ENCODE data around the gene CACNA1A. TPM values are rescaled to one million over a fixed set of nuclear protein-coding genes. Genes with fewer than 3 reads are reported as not detected.

Gene CACNA1A
- total and polyA plus RNA-seq, 2 of the 13 experiments (the other 11 are each of a cell fraction or from before 2014, with no cell fraction given) = not detected

DNA sequence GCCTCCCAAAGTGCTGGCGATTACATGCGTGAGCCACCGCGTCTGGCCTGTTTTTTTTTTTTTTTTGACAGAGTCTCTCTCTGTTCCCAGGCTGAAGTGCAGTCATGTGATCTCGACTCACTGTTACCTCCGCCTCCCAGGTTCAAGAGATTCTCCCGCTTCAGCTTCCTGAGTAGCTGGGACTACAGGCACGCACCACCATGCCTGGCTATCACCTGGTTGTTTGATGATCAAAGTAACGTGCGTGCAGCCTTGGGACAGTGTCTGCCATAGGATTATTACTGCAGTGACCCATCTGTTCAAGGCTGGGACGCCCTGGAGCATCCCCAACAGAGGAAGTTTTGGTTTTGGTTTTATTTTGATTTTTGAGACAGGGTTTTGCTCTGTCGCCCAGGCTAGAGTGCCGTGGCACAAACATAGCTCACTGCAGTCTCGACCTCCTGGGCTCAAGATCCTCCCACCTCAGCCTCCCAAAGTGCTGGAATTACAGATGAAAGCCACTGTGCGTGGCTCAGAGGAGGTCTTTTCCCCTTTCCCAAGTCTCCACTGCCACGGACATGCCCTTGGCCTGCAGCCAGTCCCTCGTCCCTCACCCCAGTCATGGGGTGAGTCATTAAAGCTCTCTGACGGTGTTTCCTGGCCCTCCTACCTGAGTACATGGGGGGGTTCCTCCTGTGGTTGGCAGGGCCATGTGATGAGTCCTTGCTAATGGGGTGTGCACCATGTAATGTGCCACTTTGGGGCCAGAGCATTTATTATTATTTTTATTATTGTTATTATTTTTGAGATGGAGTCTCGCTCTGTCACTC, 290.5 kb downstream of the CACNA1A start:
- no peak; the same call in 2 of the 3 replicates for ATAC-seq
- no peaks in the 10 kb centered on the region for H4K20me1 ChIP-seq (ENCODE audit: insufficient read depth, low read length)
- no peaks in the 10 kb centered on the region for H3K9me3 ChIP-seq (ENCODE audit: low read length)
- H3K4me2 ChIP-seq (ENCODE audit: low read depth, low read length) = peak overlapping the region; percentile 55
- in situ Hi-C loops (cut with HindIII; ENCODE audit: extremely low pct_ligation_motif_present, low pct_unique_long_range_greater_than_20kb) (no loop called here), intact Hi-C loops (cut with micrococcal nuclease; ENCODE audit: unreplicated experiment) (no loop called here)
- no peak overlapping the region for H3K27ac ChIP-seq (ENCODE audit: extremely low read length, insufficient read depth, low read length)
- H3K4me1 ChIP-seq (ENCODE audit: insufficient read depth, low read length) = peaks cover 8% of the 10 kb centered on the region
- H3K79me2 ChIP-seq (ENCODE audit: insufficient read depth, low read length) = no peaks in the 10 kb centered on the region
- H3K36me3 ChIP-seq (replicated peaks in 1 of 2; ENCODE audit: control insufficient read depth in 1 of 2, insufficient read depth in 2 of 2, low read length in 2 of 2) = no peaks in the 10 kb centered on the region
- no TSS peak for BruUV-seq (replicated peaks)
- H3K4me3 ChIP-seq (replicated peaks in 1 of 3; ENCODE audit: insufficient read depth in 1 of 3, low read depth in 2 of 3, low read length in 3 of 3) = peak overlapping the region in 1 of 3 experiments; percentile 31; a peak in 1 of 6 replicates
- no peak overlapping the region for H3K9ac ChIP-seq (ENCODE audit: insufficient read depth, low read depth, low read length)
- 8% methylated on average over 18 of the region's 19 CpGs for WGBS (ENCODE audit: low lambda C conversion rate)
- ChIA-PET CTCF (ENCODE audit: low intra/inter-chr PET ratio, low total read pairs) (no interaction called here), POLR2A (interaction anchor here (0.6 kb wide), 1 partner anchor 270 kb away, joined by 3 read pairs; no protein-coding TSS in a partner anchor)
- peak; percentile 35 for DNase-seq (ENCODE audit: low spot score)
- H2AFZ ChIP-seq (ENCODE audit: low read length) = peak overlapping the region; percentile 63
- no peaks in the 10 kb centered on the region; a peak in 3 of 5 replicates for H3K27me3 ChIP-seq (ENCODE audit: control insufficient read depth in 1 of 2, insufficient read depth in 2 of 2, low read length in 2 of 2)
- FAIRE-seq = no peak
- TF ChIP-seq, protein P1, sequence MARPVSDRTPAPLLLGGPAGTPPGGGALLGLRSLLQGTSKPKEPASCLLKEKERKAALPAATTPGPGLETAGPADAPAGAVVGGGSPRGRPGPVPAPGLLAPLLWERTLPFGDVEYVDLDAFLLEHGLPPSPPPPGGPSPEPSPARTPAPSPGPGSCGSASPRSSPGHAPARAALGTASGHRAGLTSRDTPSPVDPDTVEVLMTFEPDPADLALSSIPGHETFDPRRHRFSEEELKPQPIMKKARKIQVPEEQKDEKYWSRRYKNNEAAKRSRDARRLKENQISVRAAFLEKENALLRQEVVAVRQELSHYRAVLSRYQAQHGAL (CRISPR knock-in tag; IDR thresholded peaks at IDR 0.05; ENCODE audit: not compliant biosample characterization) = no peak
- peak; percentile 20; the same call in 1 of the 2 replicates for TF ChIP-seq SAP130 (CRISPR knock-in tag; IDR thresholded peaks at IDR 0.05; ENCODE audit: low read depth)
- TF ChIP-seq ZNF761 (CRISPR knock-in tag; conservative IDR thresholded peaks at IDR 0.05) = no peak
- no peak for TF ChIP-seq ZNF121 (CRISPR knock-in tag; IDR thresholded peaks at IDR 0.05)
- no peak for TF ChIP-seq ZNF138 (CRISPR knock-in tag; IDR thresholded peaks at IDR 0.05; ENCODE audit: low read depth)
- TF ChIP-seq ZFP36L1 (CRISPR knock-in tag; IDR thresholded peaks at IDR 0.05) = no peak
- 0 out of 2 replicates have a peak, but pooled peaks have one; percentile 25 for TF ChIP-seq ZNF263 (CRISPR knock-in tag; IDR thresholded peaks at IDR 0.05)
- TF ChIP-seq ZNF33A (CRISPR knock-in tag; IDR thresholded peaks at IDR 0.05; ENCODE audit: borderline replicate concordance) = no peak
- no peak for TF ChIP-seq NFKB2 (CRISPR knock-in tag; IDR thresholded peaks at IDR 0.05; ENCODE audit: borderline replicate concordance)
- TF ChIP-seq, protein P2, sequence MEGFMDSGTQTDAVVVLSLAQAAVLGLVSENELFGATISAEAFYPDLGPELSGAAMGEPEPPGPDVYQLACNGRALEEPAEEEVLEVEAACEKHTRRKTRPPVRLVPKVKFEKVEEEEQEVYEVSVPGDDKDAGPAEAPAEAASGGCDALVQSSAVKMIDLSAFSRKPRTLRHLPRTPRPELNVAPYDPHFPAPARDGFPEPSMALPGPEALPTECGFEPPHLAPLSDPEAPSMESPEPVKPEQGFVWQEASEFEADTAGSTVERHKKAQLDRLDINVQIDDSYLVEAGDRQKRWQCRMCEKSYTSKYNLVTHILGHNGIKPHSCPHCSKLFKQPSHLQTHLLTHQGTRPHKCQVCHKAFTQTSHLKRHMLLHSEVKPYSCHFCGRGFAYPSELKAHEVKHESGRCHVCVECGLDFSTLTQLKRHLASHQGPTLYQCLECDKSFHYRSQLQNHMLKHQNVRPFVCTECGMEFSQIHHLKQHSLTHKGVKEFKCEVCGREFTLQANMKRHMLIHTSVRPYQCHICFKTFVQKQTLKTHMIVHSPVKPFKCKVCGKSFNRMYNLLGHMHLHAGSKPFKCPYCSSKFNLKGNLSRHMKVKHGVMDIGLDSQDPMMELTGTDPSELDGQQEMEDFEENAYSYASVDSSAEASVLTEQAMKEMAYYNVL (CRISPR knock-in tag; IDR thresholded peaks at IDR 0.05; ENCODE audit: borderline replicate concordance) = no peak
- TF ChIP-seq, protein P3, sequence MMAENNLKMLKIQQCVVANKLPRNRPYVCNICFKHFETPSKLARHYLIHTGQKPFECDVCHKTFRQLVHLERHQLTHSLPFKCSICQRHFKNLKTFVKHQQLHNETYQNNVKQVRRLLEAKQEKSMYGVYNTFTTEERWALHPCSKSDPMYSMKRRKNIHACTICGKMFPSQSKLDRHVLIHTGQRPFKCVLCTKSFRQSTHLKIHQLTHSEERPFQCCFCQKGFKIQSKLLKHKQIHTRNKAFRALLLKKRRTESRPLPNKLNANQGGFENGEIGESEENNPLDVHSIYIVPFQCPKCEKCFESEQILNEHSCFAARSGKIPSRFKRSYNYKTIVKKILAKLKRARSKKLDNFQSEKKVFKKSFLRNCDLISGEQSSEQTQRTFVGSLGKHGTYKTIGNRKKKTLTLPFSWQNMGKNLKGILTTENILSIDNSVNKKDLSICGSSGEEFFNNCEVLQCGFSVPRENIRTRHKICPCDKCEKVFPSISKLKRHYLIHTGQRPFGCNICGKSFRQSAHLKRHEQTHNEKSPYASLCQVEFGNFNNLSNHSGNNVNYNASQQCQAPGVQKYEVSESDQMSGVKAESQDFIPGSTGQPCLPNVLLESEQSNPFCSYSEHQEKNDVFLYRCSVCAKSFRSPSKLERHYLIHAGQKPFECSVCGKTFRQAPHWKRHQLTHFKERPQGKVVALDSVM (CRISPR knock-in tag; IDR thresholded peaks at IDR 0.05) = peak; percentile 41; the same call in 1 of the 2 replicates
- peak; percentile 28; the same call in 1 of the 2 replicates for TF ChIP-seq BHLHE40 (IDR thresholded peaks at IDR 0.05; ENCODE audit: low read length)
- no peak for TF ChIP-seq ZNF10 (CRISPR knock-in tag; IDR thresholded peaks at IDR 0.05; ENCODE audit: borderline replicate concordance, low read depth)
- no peak for TF ChIP-seq FOXJ3 (CRISPR knock-in tag; IDR thresholded peaks at IDR 0.05; ENCODE audit: borderline replicate concordance)
- peak; percentile 56; the same call in 1 of the 2 replicates for TF ChIP-seq RARA (CRISPR knock-in tag; IDR thresholded peaks at IDR 0.05)
- peak; percentile 65; the same call in 1 of the 2 replicates for TF ChIP-seq ZNF460 (CRISPR knock-in tag; IDR thresholded peaks at IDR 0.05; ENCODE audit: borderline replicate concordance)
- TF ChIP-seq STAT5B (CRISPR knock-in tag; IDR thresholded peaks at IDR 0.05) = no peak
- no peak for TF ChIP-seq ZNF331 (CRISPR knock-in tag; IDR thresholded peaks at IDR 0.05)
- no peak for TF ChIP-seq ZNF607 (CRISPR knock-in tag; IDR thresholded peaks at IDR 0.05; ENCODE audit: borderline replicate concordance)

Data from HepG2 (cell line).